Measurements from ENCODE around the gene KLHL7.

The KLHL7 gene

DNA sequence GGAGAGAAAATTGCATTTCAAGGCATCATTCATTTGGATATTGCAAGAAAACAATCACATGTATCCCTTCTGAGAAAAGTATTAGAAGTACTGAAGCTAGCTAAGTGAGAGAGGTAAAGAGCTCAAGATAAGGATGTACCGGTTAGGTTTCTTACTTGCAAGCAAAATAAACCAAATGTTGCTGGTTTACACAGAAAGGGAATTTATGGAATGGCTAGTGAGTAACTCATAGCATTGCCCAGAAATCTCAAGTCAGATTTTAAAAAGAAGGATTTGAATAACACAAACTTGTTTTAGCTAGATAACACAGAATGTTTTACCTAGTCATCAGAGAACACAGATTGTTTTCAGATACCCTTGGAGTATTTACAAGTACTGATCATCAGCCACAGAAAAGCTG, 30.6 kb downstream of the KLHL7 start:
- Histone ChIP-seq H3K4me3 (ENCODE audit: low read depth, low read length) (no peak overlapping the region), H3K9me3 (ENCODE audit: severe bottlenecking) (peaks cover 4% of the 10 kb centered on the region), H3K27me3 (ENCODE audit: insufficient read depth, low read depth, severe bottlenecking) (no peaks in the 10 kb centered on the region), H3K36me3 (peaks cover 3% of the 10 kb centered on the region), H3K27ac (no peak overlapping the region)
- TF ChIP-seq CTCF (IDR thresholded peaks at IDR 0.05; ENCODE audit: low read depth, low read length): no peak
- DNase-seq: no peak

DNA sequence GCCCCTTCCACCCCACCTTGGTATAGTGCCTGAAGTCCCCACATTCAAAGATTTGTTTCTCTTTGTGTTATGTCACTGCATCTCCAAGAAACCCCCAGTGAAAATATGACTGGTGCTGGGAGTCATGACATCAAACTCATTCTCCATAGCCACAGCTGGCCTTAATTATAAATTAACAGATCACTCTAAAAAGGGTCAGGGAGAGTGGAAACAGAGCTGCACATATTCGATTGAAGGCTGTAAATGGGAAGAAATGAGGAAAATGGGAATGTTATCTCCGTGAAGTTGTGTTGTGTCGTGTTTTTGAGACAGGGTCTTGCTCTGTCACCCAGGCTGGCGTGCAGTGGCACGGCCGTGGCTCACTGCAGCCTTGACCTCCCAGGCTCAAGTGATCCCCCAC, 52.1 kb downstream of the KLHL7 start:
- DNase-seq: no peak
- peaks cover 11% of the 10 kb centered on the region for H3K36me3 ChIP-seq
- TF ChIP-seq CTCF (IDR thresholded peaks at IDR 0.05; ENCODE audit: low read depth, low read length): no peak
- H3K9me3 ChIP-seq (ENCODE audit: severe bottlenecking): no peaks in the 10 kb centered on the region
- H3K27me3 ChIP-seq (ENCODE audit: insufficient read depth, low read depth, severe bottlenecking): no peaks in the 10 kb centered on the region
- no peak overlapping the region for H3K27ac ChIP-seq
- H3K4me3 ChIP-seq (ENCODE audit: low read depth, low read length): no peak overlapping the region

GRCh38 chr7:23158546-23158945, 53.0 kb downstream of the KLHL7 start:
- no peaks in the 10 kb centered on the region for H3K9me3 ChIP-seq (ENCODE audit: severe bottlenecking)

DNA sequence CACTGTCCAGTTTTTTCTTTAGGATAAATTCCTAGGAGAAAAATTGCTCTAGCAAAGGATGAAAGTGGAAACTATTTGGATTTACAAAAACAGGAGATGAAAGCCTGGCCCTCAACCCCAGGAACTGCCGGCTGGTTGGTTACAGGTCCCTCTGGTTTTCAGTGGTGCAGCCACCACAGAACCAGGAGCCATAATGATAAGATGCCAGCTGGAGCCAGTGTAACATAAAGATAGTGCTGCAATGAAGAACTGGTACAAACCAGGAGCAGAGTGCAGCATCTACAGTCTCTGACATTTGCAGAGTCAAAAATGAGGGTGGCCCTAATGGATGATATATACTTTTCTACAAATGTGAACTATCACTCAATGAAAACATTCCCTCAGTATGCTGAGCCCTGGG, 55.9 kb downstream of the KLHL7 start:
- TF ChIP-seq CTCF (IDR thresholded peaks at IDR 0.05; ENCODE audit: low read depth, low read length): no peak

More at GRCh38 chr7:23158546-23158945, 53.0 kb downstream of the KLHL7 start:
- H3K27me3 ChIP-seq (ENCODE audit: insufficient read depth, low read depth, severe bottlenecking): no peaks in the 10 kb centered on the region
- no peak for TF ChIP-seq CTCF (IDR thresholded peaks at IDR 0.05; ENCODE audit: low read depth, low read length)
- no peak overlapping the region for H3K4me3 ChIP-seq (ENCODE audit: low read depth, low read length)
- peaks cover 2% of the 10 kb centered on the region for H3K36me3 ChIP-seq
- no peak for DNase-seq
- H3K27ac ChIP-seq: no peak overlapping the region

DNA sequence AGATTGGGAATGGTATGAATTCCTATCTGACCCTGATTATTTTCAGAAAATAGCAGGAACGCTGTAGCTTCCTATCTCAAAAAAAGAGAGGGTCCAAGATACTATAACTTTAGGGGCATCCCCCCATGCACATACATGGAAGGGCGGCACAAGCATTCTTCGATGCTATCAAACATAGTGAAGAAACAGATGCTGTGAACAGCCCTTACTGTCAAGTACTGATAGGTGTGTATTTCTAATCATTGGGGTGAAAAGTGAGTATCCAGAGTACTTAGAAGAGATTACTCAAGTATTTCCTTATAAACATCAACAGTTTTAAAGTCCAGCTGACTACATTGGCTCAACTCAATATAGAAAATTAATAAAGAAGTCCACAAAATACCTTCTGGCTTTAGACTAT, 59.3 kb downstream of the KLHL7 start:
- DNase-seq: no peak
- Histone ChIP-seq H3K27ac (no peak overlapping the region), H3K27me3 (ENCODE audit: insufficient read depth, low read depth, severe bottlenecking) (no peaks in the 10 kb centered on the region), H3K9me3 (ENCODE audit: severe bottlenecking) (no peaks in the 10 kb centered on the region), H3K36me3 (no peaks in the 10 kb centered on the region; the same call in 1 of the 2 replicates), H3K4me3 (ENCODE audit: low read depth, low read length) (no peak overlapping the region)
- no peak for TF ChIP-seq CTCF (IDR thresholded peaks at IDR 0.05; ENCODE audit: low read depth, low read length)

More for the DNA sequence above, 55.9 kb downstream of the KLHL7 start:
- Histone ChIP-seq H3K27ac (no peak overlapping the region), H3K4me3 (ENCODE audit: low read depth, low read length) (no peak overlapping the region), H3K36me3 (no peaks in the 10 kb centered on the region), H3K27me3 (ENCODE audit: insufficient read depth, low read depth, severe bottlenecking) (no peaks in the 10 kb centered on the region), H3K9me3 (ENCODE audit: severe bottlenecking) (no peaks in the 10 kb centered on the region)
- no peak for DNase-seq

DNA sequence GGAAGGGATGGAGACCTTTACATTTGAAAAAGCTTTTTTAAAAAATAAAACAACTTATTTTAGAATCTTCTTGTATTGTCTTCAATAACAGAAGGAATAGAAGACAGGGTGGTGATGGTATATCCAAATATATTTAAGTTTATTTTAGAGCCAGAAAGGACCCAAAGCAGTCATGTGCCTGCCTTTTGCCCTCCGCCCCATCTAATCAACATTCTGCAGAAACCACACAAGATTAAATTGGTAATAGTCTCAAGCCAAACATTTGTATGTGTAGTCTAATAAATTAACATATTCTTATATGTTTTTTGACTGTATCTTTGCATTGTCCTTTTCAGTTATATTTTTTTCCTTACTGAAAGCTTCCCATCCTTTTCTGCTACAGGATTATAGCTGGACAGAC, 59.7 kb downstream of the KLHL7 start:
- Histone ChIP-seq H3K27me3 (ENCODE audit: insufficient read depth, low read depth, severe bottlenecking) (no peaks in the 10 kb centered on the region), H3K4me3 (ENCODE audit: low read depth, low read length) (no peak overlapping the region), H3K36me3 (no peaks in the 10 kb centered on the region; the same call in 1 of the 2 replicates), H3K9me3 (ENCODE audit: severe bottlenecking) (no peaks in the 10 kb centered on the region), H3K27ac (no peak overlapping the region)
- TF ChIP-seq CTCF (IDR thresholded peaks at IDR 0.05; ENCODE audit: low read depth, low read length): no peak
- no peak for DNase-seq

Data from WERI-Rb-1 (cell line).